Measurements from ENCODE around the gene RSPO1. TPM values are rescaled to one million over a fixed set of nuclear protein-coding genes. Genes with fewer than 3 reads are reported as not detected.

The RSPO1 gene
- total and polyA plus RNA-seq, 2 of the 4 experiments (the other 2 are of a cell fraction) = not detected

DNA sequence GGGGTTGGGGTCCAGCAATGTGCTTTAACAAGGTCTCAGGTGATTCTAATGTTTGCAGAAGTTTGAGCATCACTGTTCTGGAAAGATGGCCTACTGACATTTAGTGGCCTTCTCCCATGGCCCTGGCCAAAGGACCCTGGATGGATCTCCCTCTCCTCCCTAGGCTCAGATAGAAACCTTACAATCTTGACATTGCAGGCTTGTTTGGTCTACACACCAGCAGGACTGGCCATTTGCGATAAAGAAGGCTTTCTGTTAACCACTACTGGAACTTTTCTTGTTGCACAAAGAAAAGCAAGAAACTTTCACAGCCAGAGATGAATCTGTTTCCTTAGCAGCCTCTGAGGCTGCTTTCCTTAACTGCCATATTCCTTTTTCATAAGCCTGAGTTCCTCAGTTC is 71.7 kb downstream of the RSPO1 start:
- H3K9ac ChIP-seq (ENCODE audit: low read depth, low read length) = no peak overlapping the region
- H3K18ac ChIP-seq (ENCODE audit: low read depth, low read length) = no peak overlapping the region
- no peak overlapping the region for H2AK5ac ChIP-seq (ENCODE audit: low read depth, low read length)
- H4K5ac ChIP-seq (ENCODE audit: low read depth, low read length) = no peak overlapping the region
- H3K4me3 ChIP-seq (ENCODE audit: insufficient read depth, low read depth, low read length) = no peak overlapping the region
- no peak overlapping the region for H2AFZ ChIP-seq (replicated peaks; ENCODE audit: low read length, poor library complexity)
- H3K27ac ChIP-seq (ENCODE audit: insufficient read depth, low read length) = no peak overlapping the region
- no peak overlapping the region for H3K23ac ChIP-seq (ENCODE audit: low read depth, low read length)
- ChIA-PET CTCF (no interaction called here), POLR2A (ENCODE audit: unreplicated experiment) (interaction anchor here (0.7 kb wide), 1 partner anchor 125 kb away, joined by 4 read pairs; no protein-coding TSS in a partner anchor)
- H3K79me1 ChIP-seq (ENCODE audit: low read depth in 1 of 2, low read length in 2 of 2) = peaks cover 0 to 7% of the 10 kb centered on the region in 2 experiments; a peak in 1 of 4 replicates
- H3K4me2 ChIP-seq (ENCODE audit: low read depth, low read length) = no peak overlapping the region
- no peak overlapping the region for H3K4ac ChIP-seq (ENCODE audit: low read depth, low read length)
- ATAC-seq (ENCODE audit: low read depth) (no peak), DNase-seq (no peak)
- H3K9me1 ChIP-seq (ENCODE audit: insufficient read depth, low read length) = no peaks in the 10 kb centered on the region
- 100% methylated on average over 1 of the region's 1 CpG; no CpG with 5 or more reads in 1 of the 2 experiments for WGBS, 2 experiments (ENCODE audit: extremely low coverage in 2 of 2, insufficient read length in 1 of 2)
- TF ChIP-seq MAZ (IDR thresholded peaks at IDR 0.05; ENCODE audit: borderline replicate concordance, low read depth, low read length) (no peak), RAD21 (IDR thresholded peaks at IDR 0.05; ENCODE audit: low read length) (no peak), FOS (IDR thresholded peaks at IDR 0.05; ENCODE audit: low read depth, low read length) (no peak), RFX5 (IDR thresholded peaks at IDR 0.05; ENCODE audit: low read depth, low read length) (no peak), MXI1 (IDR thresholded peaks at IDR 0.05; ENCODE audit: borderline replicate concordance, low read depth, low read length) (no peak), POLR2A (IDR thresholded peaks at IDR 0.05; ENCODE audit: low read depth, low read length) (no peak), RCOR1 (IDR thresholded peaks at IDR 0.05; ENCODE audit: insufficient replicate concordance, low read length) (no peak), CHD1 (IDR thresholded peaks at IDR 0.05; ENCODE audit: low read depth, low read length) (no peak), NFE2L2 (IDR thresholded peaks at IDR 0.05; ENCODE audit: low read depth, low read length) (no peak), MAFK (IDR thresholded peaks at IDR 0.05; ENCODE audit: low read depth, low read length) (no peak), SMC3 (IDR thresholded peaks at IDR 0.05; ENCODE audit: low read depth, low read length) (no peak), BHLHE40 (IDR thresholded peaks at IDR 0.05; ENCODE audit: low read depth, low read length) (no peak), CEBPB (IDR thresholded peaks at IDR 0.05; ENCODE audit: low read depth, low read length) (no peak)
- TF ChIP-seq, protein P1, sequence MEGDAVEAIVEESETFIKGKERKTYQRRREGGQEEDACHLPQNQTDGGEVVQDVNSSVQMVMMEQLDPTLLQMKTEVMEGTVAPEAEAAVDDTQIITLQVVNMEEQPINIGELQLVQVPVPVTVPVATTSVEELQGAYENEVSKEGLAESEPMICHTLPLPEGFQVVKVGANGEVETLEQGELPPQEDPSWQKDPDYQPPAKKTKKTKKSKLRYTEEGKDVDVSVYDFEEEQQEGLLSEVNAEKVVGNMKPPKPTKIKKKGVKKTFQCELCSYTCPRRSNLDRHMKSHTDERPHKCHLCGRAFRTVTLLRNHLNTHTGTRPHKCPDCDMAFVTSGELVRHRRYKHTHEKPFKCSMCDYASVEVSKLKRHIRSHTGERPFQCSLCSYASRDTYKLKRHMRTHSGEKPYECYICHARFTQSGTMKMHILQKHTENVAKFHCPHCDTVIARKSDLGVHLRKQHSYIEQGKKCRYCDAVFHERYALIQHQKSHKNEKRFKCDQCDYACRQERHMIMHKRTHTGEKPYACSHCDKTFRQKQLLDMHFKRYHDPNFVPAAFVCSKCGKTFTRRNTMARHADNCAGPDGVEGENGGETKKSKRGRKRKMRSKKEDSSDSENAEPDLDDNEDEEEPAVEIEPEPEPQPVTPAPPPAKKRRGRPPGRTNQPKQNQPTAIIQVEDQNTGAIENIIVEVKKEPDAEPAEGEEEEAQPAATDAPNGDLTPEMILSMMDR (conservative IDR thresholded peaks at IDR 0.05; ENCODE audit: low read depth, low read length) = no peak
- TF ChIP-seq, protein P2, sequence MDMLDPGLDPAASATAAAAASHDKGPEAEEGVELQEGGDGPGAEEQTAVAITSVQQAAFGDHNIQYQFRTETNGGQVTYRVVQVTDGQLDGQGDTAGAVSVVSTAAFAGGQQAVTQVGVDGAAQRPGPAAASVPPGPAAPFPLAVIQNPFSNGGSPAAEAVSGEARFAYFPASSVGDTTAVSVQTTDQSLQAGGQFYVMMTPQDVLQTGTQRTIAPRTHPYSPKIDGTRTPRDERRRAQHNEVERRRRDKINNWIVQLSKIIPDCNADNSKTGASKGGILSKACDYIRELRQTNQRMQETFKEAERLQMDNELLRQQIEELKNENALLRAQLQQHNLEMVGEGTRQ (IDR thresholded peaks at IDR 0.05; ENCODE audit: low read depth, low read length) = no peak
- TF ChIP-seq, protein P3, sequence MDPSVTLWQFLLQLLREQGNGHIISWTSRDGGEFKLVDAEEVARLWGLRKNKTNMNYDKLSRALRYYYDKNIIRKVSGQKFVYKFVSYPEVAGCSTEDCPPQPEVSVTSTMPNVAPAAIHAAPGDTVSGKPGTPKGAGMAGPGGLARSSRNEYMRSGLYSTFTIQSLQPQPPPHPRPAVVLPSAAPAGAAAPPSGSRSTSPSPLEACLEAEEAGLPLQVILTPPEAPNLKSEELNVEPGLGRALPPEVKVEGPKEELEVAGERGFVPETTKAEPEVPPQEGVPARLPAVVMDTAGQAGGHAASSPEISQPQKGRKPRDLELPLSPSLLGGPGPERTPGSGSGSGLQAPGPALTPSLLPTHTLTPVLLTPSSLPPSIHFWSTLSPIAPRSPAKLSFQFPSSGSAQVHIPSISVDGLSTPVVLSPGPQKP (IDR thresholded peaks at IDR 0.05; ENCODE audit: borderline replicate concordance, low read depth, low read length) = no peak
- BruUV-seq (replicated peaks) = no TSS peak
- no peak overlapping the region for H3K14ac ChIP-seq (replicated peaks; ENCODE audit: low read depth, low read length)
- no peak overlapping the region for H4K8ac ChIP-seq (ENCODE audit: low read depth in 2 of 2, low read length in 2 of 2)
- no peaks in the 10 kb centered on the region; the same call in 1 of the 2 replicates for H4K20me1 ChIP-seq (ENCODE audit: insufficient read depth, low read length)
- in situ Hi-C loops (cut with MboI; ENCODE audit: low sequenced_read_pairs) (no loop called here), dilution Hi-C loops (cut with HindIII; ENCODE audit: low sequenced_read_pairs, unreplicated experiment) (no loop called here), intact Hi-C loops (cut with micrococcal nuclease) (no loop called here)
- no peak overlapping the region for H2BK120ac ChIP-seq (ENCODE audit: low read depth, low read length)
- no peaks in the 10 kb centered on the region for H3K9me3 ChIP-seq (ENCODE audit: control insufficient read depth, insufficient read depth, low read length)
- H4K91ac ChIP-seq (ENCODE audit: insufficient read depth, low read depth, low read length) = no peak overlapping the region
- no peaks in the 10 kb centered on the region for H3K4me1 ChIP-seq (ENCODE audit: control insufficient read depth, insufficient read depth, low read length)
- no peak overlapping the region for H2BK20ac ChIP-seq (ENCODE audit: low read depth, low read length)
- no peaks in the 10 kb centered on the region for H3K27me3 ChIP-seq (ENCODE audit: control insufficient read depth, insufficient read depth, low read length)
- H3K36me3 ChIP-seq (ENCODE audit: control insufficient read depth, insufficient read depth, low read length) = peaks cover 31% of the 10 kb centered on the region
- no peak overlapping the region for H3K56ac ChIP-seq (ENCODE audit: extremely low read depth, insufficient read depth, low read length)
- no peak overlapping the region for H2AK9ac ChIP-seq (replicated peaks; ENCODE audit: low read depth, low read length, poor library complexity)
- H2BK5ac ChIP-seq (ENCODE audit: low read depth, low read length, poor library complexity, severe bottlenecking) = no peak overlapping the region
- no peak overlapping the region for H2BK15ac ChIP-seq (ENCODE audit: low read depth, low read length)

Data from IMR-90 (cell line).